ENCODE results near the gene WDR5.

DNA sequence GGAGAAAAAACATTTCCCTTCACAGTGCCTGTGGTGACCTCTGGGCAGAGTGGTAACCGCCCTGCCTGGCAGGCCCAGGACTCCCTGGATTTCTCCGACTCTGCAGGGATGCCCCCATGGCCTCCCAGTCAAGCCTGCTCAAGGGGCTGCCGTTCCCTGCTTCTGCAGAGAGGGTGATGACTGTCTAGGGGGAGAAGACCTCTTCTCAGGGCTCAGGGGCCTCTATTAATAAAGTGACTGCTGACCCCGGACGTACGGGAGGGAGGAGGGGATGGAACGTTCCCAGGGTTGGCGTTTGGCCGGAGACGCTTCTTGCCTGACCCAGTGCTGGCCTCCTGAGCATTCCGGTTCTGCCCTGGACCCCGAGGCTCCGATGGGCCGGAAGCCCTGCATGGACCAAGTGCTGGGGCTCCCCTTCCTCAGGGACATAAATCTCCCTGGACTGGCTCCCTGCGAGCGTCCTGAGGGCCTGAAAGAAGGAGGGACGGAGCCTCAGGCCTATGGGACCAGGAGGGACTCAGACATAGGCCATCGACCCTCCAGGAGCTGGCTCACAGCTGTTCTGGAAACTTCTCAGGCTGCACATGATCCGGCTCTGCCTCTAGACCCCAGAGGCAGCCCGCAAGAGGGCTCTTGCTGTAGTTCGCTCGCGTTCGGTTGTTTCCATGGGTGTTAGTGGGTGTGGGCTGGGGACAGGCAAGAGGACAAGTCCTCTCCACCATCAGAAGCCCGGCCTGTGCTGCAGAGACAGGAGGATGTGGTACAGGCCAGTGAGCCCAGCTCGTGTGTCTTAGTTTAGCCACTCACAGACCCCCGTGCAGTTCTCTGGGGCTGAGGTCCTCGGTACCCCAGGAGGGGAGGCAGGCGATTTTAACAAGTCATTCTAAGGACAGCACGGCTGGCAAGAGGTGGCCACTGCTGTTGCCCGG, 36.6 kb downstream of the WDR5 start:
- TF ChIP-seq FOSL2 (IDR thresholded peaks at IDR 0.05) = no peak
- TF ChIP-seq FOSL2 (CRISPR knock-in tag; IDR thresholded peaks at IDR 0.05) = no peak
- TF ChIP-seq, protein P1, sequence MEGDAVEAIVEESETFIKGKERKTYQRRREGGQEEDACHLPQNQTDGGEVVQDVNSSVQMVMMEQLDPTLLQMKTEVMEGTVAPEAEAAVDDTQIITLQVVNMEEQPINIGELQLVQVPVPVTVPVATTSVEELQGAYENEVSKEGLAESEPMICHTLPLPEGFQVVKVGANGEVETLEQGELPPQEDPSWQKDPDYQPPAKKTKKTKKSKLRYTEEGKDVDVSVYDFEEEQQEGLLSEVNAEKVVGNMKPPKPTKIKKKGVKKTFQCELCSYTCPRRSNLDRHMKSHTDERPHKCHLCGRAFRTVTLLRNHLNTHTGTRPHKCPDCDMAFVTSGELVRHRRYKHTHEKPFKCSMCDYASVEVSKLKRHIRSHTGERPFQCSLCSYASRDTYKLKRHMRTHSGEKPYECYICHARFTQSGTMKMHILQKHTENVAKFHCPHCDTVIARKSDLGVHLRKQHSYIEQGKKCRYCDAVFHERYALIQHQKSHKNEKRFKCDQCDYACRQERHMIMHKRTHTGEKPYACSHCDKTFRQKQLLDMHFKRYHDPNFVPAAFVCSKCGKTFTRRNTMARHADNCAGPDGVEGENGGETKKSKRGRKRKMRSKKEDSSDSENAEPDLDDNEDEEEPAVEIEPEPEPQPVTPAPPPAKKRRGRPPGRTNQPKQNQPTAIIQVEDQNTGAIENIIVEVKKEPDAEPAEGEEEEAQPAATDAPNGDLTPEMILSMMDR (IDR thresholded peaks at IDR 0.05) = no peak
- TF ChIP-seq, protein P2, sequence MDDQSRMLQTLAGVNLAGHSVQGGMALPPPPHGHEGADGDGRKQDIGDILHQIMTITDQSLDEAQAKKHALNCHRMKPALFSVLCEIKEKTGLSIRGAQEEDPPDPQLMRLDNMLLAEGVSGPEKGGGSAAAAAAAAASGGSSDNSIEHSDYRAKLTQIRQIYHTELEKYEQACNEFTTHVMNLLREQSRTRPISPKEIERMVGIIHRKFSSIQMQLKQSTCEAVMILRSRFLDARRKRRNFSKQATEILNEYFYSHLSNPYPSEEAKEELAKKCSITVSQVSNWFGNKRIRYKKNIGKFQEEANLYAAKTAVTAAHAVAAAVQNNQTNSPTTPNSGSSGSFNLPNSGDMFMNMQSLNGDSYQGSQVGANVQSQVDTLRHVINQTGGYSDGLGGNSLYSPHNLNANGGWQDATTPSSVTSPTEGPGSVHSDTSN (IDR thresholded peaks at IDR 0.05) = no peak
- no peak for TF ChIP-seq HMGXB4 (CRISPR knock-in tag; IDR thresholded peaks at IDR 0.05; ENCODE audit: borderline replicate concordance)
- TF ChIP-seq CBX8 (IDR thresholded peaks at IDR 0.05) = no peak
- TF ChIP-seq RAD21 (conservative IDR thresholded peaks at IDR 0.05 in 1 of 2, IDR thresholded peaks at IDR 0.05 in 1 of 2) = no peak
- TF ChIP-seq POLR2A (IDR thresholded peaks at IDR 0.05; ENCODE audit: low read length) = no peak

All from A549 (cell line).